ENCODE results near the gene ADIPOR2.
"Not testable (repeated sequence)": the region's sequence is repeated elsewhere in the genome, so short reads cannot be mapped to it uniquely, and the experiment has no call there.

The ADIPOR2 gene

GRCh38 chr12:1812650-1813302 is 121.9 kb downstream of the ADIPOR2 start:
- no peak for DNase-seq (ENCODE audit: low read depth in 3 of 3)

GRCh38 chr12:1814266-1814665 is 123.4 kb downstream of the ADIPOR2 start:
- DNase-seq (ENCODE audit: low read depth in 3 of 3), result no peak

- no peak for DNase-seq (ENCODE audit: low read depth in 3 of 3)
Measured at GRCh38 chr12:1815108-1815507, 124.2 kb downstream of the ADIPOR2 start.

- no peak for DNase-seq (ENCODE audit: low read depth in 3 of 3)
Measured at GRCh38 chr12:1815814-1816729, 125.2 kb downstream of the ADIPOR2 start.

GRCh38 chr12:1816730-1817348 is 126.0 kb downstream of the ADIPOR2 start:
- no peak for DNase-seq (ENCODE audit: low read depth in 3 of 3)

- not testable (repeated sequence) for DNase-seq (ENCODE audit: low read depth in 3 of 3)
Measured at GRCh38 chr12:1817928-1818327, 127.1 kb downstream of the ADIPOR2 start.

- DNase-seq (ENCODE audit: low read depth in 3 of 3), result no peak
Measured at GRCh38 chr12:1819050-1819449, 128.2 kb downstream of the ADIPOR2 start.

GRCh38 chr12:1819571-1819970 is 128.7 kb downstream of the ADIPOR2 start:
- no peak for DNase-seq (ENCODE audit: low read depth in 3 of 3)

GRCh38 chr12:1820191-1820895 is 129.5 kb downstream of the ADIPOR2 start, which contains the start of gene LRTM2:
LRTM2 (plus strand) TSS chr12:1820565; CDS start chr12:1828149, 7,584 bp downstream.
- DNase-seq (ENCODE audit: low read depth in 3 of 3), result no peak

GRCh38 chr12:1820896-1821291 is 130.0 kb downstream of the ADIPOR2 start:
- DNase-seq (ENCODE audit: low read depth in 3 of 3), result no peak

GRCh38 chr12:1821805-1822204 is 130.9 kb downstream of the ADIPOR2 start:
- DNase-seq (ENCODE audit: low read depth in 3 of 3), result no peak

GRCh38 chr12:1822699-1823098 is 131.8 kb downstream of the ADIPOR2 start:
- DNase-seq (ENCODE audit: low read depth in 3 of 3), result no peak

- no peak for DNase-seq (ENCODE audit: low read depth in 3 of 3)
Measured at GRCh38 chr12:1823237-1823636, 132.4 kb downstream of the ADIPOR2 start.

- no peak for DNase-seq (ENCODE audit: low read depth in 3 of 3)
Measured at GRCh38 chr12:1825382-1826102, 134.7 kb downstream of the ADIPOR2 start.

- DNase-seq (ENCODE audit: low read depth in 3 of 3), result no peak
Measured at GRCh38 chr12:1826401-1826800, 135.5 kb downstream of the ADIPOR2 start.

- no peak for DNase-seq (ENCODE audit: low read depth in 3 of 3)
Measured at GRCh38 chr12:1826867-1827705, 136.2 kb downstream of the ADIPOR2 start.

GRCh38 chr12:1827826-1828805 is 137.2 kb downstream of the ADIPOR2 start:
- no peak for DNase-seq (ENCODE audit: low read depth in 3 of 3)

GRCh38 chr12:1828856-1829255 is 138.0 kb downstream of the ADIPOR2 start:
- DNase-seq (ENCODE audit: low read depth in 3 of 3), result no peak

GRCh38 chr12:1829306-1829900 is 138.5 kb downstream of the ADIPOR2 start:
- no peak for DNase-seq (ENCODE audit: low read depth in 3 of 3)

Data from stimulated activated CD4-positive, alpha-beta T cell treated with anti-CD3 and anti-CD28 coated beads, TNF-alpha, amount 100 ng/mL, for 24 hours (primary cell).